Measurements from ENCODE around the gene PAK6.

PAK6 gene

DNA sequence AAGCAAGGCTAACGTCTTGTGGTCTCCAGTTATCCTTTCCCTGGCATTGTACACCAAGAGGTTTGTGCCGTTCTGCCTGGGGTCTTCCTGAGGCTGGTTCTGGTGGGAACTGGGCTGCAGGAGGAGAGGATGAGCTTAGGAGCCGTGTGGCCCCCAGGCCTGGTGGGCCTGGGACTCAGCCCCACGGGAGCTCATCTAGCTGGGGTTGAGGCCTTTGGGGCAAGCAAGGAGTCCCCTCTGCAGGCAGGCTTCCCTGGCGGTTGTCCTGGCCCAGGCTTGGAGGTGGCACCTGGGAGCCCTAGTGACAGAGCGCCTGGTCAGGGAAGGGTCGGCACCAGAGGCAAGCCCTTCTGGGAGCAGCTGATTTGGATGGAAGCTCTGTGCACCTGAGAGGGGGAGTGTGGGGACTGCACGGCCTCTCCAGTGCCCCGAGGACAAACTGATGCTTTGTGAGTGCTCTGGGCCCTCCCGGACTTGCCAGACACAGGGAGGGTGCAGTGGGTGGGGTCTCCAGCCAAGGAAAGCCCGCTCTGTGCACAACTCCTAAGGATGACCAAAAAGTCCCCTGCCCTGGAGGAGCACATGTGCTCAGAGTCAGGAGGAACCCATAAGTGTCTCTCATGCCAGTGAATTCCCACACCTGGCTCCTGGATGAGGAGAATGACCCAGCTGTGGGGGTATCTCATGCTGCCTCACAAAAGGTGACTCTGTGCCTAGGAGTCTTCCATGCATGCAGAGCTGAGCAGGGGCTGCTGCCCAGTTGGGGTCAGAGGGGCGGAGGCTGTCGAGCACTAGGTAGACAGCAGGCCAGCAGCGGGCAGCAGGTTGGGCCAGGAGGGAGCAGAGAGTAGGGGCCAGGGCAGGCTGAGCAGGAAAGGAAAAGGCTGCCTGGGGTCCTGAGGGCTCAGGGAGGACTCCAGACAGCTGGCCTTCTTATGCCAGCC is 2.7 kb downstream of the PAK6 start:
- DNase-seq = no peak

DNA sequence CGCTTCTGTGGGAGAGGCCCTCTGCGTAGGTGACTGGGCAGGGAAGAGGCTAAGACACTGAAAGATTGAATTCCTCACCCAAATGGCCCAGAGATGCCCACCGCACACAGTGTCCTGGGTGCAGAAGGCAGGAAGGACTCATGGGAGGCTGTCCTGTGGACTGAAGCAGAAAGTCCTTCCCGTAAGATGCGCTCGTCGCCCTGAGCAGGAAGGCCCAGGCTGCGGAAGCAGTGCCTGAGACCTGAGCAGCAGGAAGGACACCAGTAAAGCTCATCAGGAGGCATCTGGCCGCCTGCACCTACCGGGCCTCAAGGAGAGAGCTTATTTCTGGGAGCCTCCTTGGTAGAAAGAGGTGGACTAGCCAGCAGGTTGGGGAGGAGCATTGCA is 3.3 kb downstream of the PAK6 start:
- DNase-seq = no peak

DNA sequence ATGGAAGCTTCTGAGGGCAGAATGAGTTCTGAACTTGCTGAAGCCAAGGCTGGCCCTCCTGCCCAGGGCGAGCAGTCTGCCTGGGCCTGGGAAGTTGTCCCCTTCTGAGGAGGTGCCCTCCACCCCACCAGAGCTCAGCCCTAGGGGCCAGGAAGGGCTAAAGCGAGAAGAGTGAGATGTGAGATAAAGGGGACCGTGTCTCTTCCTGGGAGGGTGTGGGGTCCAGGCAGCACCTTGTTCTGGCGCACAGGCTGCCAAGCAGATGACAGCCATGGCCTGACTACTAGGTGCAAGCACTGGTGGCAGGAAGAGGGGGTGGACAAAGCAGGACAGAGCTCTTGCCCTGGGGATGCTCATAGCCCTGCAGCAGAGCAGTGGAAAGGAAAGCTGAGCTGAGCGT is 3.7 kb downstream of the PAK6 start:
- DNase-seq = no peak

DNA sequence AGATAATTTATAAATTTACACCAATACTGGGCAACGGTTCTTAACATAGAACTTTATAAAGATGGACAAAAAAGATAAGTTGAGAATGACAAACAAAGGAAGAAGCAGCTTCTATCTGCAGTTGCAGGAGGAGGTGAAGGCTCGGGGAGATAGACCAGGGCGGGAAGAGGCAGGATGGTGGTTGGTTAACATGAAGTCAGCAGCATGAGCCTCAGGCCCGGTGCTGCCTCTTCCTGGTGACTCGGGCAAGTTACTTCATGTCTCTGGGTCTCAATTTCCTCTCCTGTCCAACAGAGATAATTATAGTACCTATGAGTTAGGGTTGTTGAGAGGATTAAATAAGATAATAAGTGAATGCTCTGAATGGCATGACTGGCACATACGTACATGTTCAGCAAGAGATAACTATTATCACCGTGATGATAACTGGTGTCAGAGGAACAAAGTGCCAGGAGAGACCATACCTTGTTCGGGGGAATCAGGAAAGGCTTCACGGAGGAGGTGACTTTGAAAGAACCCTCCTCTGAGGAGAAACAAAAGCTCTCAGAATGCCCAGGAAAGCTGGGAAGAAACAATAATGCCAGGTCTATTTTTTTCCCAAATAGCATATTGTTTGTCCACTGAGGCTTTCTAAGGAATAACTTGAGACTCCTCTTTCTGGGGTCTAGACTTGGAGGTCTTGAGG is 4.4 kb downstream of the PAK6 start:
- DNase-seq = no peak

DNA sequence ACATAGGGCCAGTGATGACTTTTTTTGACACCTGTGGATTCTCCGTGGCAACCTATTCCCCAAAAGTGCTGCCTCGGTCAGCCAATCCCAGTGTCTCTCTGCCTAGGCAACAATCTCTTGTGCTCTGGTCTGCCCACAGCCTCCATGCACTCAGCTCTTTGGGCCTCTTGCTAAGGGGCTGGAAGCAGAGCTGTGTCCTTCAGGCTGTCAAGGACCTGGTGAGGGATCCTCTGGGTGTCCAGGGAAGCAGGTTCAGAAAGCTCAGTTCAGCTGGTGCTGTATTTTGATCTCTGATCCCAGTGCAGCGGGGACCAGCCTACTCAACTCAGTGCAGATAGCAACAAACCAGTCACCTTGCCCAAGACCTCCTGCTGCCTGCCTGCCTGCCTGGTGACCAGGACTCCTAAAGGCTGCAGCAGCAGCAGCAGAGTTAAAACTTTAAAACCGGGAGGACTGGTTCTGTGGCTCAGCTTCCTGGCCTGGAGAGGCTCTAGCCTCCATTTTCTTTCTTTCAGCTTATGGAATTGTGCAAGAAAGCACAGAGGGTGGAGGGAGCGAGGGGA is 6.2 kb downstream of the PAK6 start:
- no peak for DNase-seq

DNA sequence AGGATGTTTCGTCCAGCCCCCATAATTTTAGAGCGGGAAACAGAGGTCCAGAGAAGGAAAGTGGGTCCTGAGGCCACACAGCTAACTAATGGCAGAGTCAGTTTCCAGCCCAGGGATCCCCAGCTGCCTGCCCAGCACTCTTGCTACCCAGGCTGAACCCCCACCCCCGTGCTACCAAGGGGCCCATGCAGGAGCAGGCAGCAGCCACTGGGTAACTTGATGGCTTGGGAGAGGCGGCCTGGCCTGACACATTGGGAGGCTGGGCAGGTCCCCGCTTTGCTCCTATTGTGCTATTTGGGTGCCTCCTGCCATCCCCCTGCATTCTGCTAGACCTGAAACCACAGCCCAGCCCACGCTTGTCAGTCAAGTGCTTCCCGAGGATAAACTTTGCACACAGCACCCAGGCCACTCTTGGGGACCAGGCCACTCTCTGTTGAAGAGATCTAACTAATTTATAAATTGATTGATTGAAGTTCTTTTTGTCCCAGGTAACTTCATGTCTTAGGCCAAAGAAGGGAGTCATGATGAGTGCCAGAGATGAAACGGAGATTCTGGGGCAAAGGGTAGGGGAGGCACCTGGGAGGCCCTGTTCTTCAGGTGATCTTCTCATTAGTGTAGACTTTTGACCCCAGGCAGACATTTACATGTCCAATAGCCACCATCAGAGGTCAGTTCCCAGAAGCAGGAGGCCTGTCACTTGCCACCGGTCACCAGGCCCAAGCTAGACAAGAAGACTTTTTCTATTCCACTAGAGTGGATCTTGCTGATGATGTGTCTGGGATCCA is 7.0 kb downstream of the PAK6 start:
- no peak for DNase-seq

DNA sequence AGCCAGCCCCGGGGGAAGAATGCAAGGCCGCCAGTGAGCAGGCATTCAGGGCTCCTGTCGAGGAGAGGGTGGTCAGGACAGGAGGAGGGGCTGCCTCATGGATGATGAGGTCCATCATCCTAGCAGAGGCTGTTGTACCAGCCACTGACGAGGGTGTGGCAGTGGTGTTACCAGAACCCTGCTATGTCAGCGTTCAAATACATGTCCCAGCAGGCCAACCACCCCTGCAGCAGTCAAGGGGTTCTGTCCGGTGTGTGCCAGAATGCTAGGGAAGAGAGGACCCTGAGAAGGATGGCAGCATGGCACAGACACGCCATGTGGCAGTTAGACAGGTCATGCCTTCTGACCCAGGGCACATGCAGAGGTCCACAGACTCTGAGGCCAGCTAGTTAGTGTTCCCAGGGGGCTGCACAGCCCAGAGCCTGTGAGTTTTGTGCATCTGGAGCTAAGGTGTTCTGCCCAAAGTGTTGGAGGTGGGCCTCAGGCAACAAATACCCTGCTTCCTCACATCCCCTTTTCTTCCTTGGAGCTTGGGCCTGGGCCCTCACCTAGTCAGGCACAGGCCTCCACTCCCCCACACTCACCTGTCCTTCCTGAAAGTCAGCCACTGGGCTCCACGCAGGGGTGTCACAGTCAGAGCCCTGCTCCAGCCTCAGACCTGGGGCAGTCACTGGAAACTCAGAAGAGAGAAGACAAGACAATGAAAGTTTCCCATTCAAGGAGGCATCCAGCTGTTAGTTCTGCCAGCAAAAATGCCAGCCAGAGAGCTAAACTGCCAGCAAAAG is 7.8 kb downstream of the PAK6 start:
- no peak for DNase-seq

DNA sequence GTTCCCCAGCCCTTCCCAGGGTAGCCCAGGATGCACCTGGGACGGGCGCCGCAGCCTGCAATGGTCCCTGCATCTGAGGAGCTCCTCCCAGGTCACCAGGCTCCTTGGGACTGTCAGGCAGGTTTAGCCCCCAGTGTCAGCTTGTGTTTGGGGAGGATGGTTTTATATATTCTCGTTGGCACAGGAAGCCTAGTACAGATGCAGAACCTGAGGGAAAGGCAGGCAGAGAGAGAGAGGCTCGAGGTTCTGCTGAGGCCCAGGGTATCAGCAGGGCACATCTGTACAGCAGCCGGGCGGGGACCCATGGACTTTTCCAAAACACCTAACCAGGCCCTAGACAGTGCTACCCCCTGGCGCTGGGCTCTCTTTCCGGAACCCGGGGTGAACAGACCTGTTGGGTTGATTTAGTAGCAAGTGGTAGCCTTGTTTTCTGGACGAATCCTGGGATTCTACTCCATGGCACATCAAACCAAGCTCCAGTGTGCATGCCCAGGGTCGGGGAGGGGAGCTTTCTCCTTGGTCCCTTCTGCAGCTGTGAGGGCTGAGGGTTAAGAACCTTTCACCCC is 8.6 kb downstream of the PAK6 start:
- no peak for DNase-seq

DNA sequence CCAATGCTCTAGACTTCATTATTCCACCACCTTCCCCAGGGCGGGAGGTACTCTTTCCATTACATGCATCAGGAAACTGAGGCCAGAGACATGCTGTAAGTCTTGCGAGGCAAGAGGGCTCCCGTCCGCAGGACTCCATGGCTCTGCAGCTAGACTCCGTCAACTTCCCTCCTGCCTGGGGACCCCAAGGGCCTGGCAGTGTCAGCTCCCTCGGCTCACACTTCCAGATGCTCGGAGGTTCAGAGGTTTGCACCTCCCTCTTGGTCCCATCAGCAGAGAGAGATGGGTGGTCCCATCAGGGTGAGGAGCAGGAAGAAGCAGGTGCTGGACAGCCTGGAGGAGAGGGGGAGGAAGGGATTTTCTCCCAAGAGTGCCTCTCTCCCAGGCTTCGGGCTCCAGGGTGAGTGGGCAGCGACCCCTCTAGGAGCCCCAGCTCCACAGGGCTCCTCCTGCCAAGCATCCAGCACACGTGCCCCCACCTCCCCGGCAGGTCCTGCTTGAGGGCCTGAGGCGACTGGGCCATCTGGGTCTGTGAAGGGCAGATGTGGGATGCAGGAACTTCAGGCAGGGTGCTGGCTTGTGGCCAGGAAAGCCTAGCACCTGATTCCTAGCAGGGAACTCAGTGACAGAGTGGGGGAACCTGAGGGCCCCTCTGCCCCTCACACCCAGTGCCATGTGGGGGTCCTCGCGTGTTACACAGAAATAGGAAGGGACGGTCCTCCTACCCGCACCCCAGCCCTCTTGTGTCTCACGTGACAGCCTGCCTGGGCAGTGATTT is 9.3 kb downstream of the PAK6 start:
- no peak for DNase-seq

DNA sequence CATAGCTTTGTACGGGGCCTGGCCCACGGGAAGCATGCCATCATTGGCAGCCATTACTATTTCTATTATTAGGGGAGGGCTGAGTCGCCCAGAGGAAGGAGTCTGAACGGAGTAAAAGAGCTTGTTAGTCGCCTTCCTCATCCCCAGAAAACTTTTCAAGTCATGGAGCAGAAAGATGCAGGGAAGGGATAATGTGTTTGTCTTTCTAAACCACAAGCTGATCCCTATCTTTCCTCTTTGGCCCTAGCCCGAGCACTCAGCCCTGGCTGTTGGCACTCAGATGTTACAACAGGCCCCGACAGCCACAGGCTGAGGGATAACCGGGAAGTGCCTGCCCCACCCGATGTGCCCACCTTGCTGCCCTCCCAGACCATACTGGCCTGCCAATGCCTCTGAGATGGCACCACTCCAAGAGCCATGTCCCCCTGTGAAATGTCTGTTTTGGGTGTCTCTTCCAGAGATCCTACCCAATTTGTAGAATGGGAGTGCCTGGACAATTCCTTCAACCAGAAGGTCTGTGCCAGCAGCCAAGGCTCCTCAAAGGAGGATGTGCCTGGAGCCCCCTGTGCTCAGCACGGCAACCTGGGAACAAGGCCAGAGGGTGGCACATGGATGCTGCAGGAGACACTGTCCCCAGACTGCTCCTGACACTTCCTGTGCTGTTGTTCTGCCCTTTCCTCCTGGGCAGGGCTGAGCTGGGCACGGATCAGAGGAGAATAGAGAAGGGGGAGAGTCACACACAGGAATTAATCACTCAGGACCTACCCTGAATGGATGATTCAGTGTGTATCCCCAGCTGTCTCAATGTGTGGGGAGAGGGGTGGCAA is 10.8 kb downstream of the PAK6 start:
- no peak for DNase-seq

DNA sequence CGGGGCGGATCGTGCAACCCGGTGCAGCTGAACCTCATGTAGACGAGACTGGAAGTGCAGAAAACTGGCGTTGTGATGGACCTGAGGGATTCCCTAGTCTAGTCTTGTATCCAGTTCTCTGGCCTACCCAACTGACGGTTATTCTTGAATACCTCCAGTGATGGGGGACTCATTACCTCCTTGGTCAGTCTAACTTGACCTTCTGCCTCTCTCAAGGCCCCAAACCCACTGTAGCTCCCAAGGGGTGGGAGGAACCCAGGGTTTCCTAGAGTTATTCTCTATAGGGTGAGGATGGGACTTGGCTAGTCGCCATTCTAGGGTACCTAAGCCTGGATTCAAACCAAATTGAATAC is 11.4 kb downstream of the PAK6 start:
- no peak for DNase-seq

DNA sequence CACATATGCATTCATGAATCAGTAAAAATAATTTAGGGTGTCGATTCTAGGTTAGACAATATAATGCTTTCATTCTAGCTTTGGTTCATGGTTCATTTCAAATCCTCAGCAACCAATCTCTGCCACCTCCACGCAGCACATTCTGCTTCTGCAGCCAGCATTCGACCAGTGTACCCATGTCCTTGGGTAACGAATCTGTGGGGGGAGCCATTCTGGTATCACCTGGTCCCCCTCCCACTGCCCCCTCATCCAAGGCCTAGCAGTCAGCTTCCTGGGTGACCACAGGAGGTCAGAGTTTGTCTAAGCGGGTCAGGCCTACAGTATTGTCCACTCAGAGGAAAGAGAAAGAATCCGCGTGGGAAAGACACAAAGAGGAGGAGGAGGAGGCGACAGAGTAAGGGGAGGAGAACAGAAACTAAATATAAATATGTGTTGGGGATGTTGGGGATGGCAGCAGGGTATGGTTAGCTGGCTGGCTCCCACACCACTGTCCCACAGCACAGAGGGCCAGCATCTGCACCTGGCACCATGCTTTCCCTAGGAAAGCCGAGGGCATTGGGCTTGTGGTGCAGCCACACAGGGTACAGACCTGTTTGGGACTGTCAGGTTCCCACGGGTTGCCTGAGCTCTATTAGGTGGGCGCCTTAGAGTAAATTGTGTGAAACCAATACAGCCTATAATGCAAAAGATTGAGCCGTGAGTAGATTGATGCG is 12.1 kb downstream of the PAK6 start:
- DNase-seq = no peak

DNA sequence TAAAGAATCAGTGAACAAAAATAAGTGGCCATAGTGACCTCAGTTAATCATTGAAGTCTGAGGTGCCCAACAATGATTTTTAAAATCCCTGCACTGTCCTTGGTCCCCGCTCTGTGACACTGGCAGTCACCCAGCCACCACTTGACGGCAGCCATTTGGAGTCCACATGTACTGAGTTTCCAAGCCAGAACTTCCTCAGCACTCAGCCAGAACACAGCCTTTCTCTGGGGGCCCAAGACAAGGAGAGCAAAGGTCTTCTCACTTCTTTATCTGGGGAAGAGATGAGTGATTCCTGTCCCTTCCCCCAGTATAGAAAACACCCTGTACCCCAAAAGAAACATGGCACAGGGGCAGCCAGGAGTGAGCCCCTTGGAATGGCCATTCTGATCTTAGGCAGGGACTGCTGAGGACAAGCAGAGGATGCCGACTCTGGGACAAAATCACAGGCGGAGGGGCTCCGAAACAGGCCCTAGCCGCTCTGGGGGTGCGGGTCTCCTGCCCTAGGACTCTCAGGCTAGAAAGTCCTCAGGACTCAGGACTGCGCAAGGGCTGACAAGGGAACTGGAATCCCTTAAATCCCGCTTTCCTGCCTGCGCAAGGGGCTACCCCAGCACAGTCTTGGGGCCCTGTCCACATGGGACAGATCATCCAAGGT is 12.8 kb downstream of the PAK6 start:
- DNase-seq = no peak

DNA sequence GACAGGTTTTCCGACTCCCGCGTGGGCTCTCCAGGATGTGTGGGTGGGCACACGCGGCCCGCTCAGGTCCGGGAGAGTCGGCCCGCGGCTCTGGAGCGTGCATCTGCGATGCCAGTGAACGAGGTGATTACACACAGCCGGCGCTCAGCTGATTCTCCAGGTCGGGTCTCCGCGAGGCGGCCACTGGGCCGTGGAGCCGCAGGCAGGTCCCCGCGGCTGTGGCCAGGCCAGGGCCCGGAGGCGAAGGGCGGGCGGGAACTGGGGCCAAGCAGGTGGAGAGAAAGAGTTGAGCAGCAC is 13.2 kb downstream of the PAK6 start:
- no peak for DNase-seq

DNA sequence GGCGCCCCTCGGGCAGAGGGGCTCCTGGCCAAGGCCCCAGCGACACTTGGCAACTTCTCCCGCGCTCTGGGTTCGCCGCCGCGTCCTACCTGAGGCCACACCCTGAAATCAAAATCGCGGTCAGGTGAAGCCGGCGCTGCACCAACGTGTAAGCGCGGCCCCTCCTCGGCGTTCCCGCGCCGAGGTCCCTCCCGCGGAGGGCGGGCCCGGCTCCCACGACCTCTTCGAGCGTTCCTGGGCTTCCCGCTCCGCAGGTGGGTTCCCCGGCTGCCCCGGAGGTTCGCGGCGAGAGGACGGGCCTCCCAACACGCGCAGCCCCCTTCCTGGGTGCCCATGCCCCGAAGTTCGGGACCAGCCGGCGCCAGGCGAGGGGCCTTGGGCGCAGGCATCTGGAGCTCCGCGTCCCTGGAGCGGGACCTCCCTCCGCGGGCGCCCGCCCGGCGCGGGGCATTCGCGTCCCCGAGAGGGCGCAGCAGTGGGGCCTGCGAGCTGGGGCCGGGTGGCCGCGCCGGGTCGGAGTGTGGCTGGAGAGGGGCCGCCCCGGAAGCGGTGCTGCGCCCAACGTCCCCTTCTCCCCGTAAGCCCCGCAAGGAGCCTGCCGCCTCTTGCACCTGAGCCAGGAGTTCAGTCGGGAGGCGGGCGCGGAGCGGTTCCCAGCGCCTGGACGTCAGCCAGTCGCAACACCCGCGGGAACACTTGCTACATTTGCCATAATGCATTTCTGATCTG is 13.7 kb downstream of the PAK6 start:
- DNase-seq = no peak

DNA sequence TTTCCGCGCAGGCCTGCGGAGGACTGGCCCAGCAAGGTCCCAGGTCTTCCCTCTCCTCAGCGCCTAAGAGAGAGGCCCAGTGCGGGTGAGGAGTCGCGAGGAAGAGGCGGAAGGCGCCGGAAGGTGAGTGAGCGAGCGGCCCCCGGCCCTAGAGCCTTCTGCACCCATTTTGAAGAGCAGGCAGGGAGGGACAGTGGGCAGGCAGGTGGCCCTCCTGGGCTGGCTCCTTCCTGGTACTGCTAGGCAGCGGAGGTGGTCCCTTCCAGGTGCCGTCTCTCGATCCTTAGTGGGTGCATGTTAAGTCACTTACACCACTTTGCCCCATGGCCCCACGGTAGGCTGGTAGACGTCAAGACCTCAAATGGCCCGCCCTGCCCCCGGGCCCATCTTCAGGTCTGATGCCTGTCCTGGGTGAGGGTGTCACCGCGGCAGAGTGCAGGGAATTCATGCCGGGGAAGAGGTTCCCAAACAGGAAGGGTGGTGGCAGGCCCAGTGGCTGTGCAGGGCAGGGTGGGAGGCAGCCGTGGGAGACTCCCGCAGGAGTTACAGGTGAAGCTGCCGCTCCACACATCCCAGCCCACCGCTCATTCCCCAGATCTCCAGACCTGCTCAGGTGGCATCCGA is 14.4 kb downstream of the PAK6 start:
- no peak for DNase-seq

DNA sequence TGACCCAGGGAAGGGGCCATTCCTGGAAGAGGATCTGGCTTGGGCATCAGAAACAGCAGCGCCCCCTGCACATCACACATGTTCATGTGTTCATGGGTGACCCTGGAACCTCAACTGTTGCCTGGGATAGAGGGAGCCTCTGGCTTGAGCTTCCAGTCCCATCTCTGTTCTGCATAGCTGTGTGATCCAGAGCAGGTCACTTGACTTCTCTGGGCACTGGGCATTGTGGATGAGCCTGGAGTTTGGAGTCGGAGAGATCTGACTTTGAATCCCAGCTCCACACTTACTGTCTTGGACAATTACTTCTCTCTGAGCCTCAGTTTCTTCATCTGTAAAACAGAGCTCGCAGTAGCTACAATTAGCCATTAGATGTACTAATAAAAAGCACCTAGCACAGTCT is 15.6 kb downstream of the PAK6 start:
- no peak for DNase-seq

DNA sequence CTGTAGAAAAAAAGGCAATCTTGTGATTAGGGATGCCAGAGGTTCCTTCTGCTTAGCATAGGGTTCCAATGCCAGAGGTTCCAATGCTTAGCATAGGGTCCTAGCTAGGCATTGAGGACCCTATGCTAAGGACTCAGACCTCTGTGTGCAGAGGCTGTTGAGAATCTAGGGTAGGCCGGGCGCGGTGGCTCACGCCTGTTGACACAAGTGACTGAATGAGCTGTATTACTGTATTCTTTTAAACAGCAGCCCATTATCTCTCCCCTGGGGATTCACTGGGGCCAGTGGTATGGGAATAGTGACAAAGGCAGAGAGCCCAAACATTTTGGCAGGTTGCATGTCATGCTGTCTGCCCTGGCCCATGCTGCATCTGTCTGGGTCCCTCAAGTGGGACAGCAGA is 16.2 kb downstream of the PAK6 start:
- no peak for DNase-seq

Measured in SW 1271 (cell line).